HepG2 (cell line): Measurements from ENCODE around the gene TAGLN.

Source experiments
- CTCF ChIP-seq: sonication (generic); formaldehyde crosslinking; IDR thresholded peaks from 2 replicates; pipeline ENCODE4 v1.5.0; 2020; ENCODE audit warnings: mild to moderate bottlenecking, missing genetic modification reagents, moderate library complexity
- HDAC6 ChIP-seq: fragments of 200-600 bp; sonication (generic); IDR thresholded peaks from 2 replicates; pipeline ENCODE4 v1.7.0; 2017; ENCODE audit warnings: mild to moderate bottlenecking, antibody characterized with exemption, low read length, low read depth
- KLF9 ChIP-seq: IDR thresholded peaks from 2 replicates; pipeline ENCODE4 v1.6.1; 2016; ENCODE audit warnings: low read depth
- MAX ChIP-seq: IDR thresholded peaks from 2 replicates; pipeline ENCODE4 v1.6.1; 2012; ENCODE audit warnings: inconsistent platforms
- MXI1 ChIP-seq: IDR thresholded peaks from 3 replicates; pipeline ENCODE4 v1.6.1; 2012; ENCODE audit warnings: low read depth, low read length, inconsistent platforms, borderline replicate concordance
- MZF1 ChIP-seq: sonication (generic); formaldehyde crosslinking; IDR thresholded peaks from 2 replicates; pipeline ENCODE4 v1.8.1; 2023; ENCODE audit warnings: mild to moderate bottlenecking, missing genetic modification reagents, borderline replicate concordance
- PBX3 ChIP-seq: sonication (generic); formaldehyde crosslinking; IDR thresholded peaks from 2 replicates; pipeline ENCODE4 v1.8.1; 2023; ENCODE audit warnings: missing genetic modification reagents, inconsistent platforms, borderline replicate concordance
- POLR2A ChIP-seq, 2 experiments: IDR thresholded peaks; 2 replicates each; pipeline ENCODE4 v1.6.1; 2011; ENCODE audit warnings: low read depth in 2 of 2, low read length in 2 of 2, mild to moderate bottlenecking in 1 of 2, moderate library complexity in 1 of 2; ENCODE audit not compliant: insufficient read depth in 1 of 2
- SMAD3 ChIP-seq: sonication (generic); formaldehyde crosslinking; IDR thresholded peaks from 2 replicates; pipeline ENCODE4 v1.4.0; 2020; ENCODE audit warnings: missing genetic modification reagents
- ZNF354B ChIP-seq: sonication (generic); formaldehyde crosslinking; IDR thresholded peaks from 2 replicates; pipeline ENCODE4 v1.8.0; 2022; ENCODE audit warnings: mild to moderate bottlenecking, missing genetic modification reagents
- ZNF777 ChIP-seq: sonication (generic); formaldehyde crosslinking; IDR thresholded peaks from 2 replicates; pipeline ENCODE4 v1.4.0; 2020; ENCODE audit warnings: missing genetic modification reagents
- TF ChIP-seq, protein P1 (sequence below), 2 experiments: sonication (generic) in 1 of 2; formaldehyde crosslinking in 1 of 2; IDR thresholded peaks; 2 replicates each; pipeline versions ENCODE4 v1.5.1 to v1.6.1; 2011 to 2020; ENCODE audit warnings: borderline replicate concordance in 1 of 2, low read depth in 1 of 2, low read length in 1 of 2, mild to moderate bottlenecking in 1 of 2, missing genetic modification reagents in 1 of 2, moderate library complexity in 1 of 2
- TF ChIP-seq, protein P2 (sequence below): sonication (generic); formaldehyde crosslinking; IDR thresholded peaks from 2 replicates; pipeline ENCODE4 v1.5.0; 2020; ENCODE audit warnings: mild to moderate bottlenecking, missing genetic modification reagents

DNA sequence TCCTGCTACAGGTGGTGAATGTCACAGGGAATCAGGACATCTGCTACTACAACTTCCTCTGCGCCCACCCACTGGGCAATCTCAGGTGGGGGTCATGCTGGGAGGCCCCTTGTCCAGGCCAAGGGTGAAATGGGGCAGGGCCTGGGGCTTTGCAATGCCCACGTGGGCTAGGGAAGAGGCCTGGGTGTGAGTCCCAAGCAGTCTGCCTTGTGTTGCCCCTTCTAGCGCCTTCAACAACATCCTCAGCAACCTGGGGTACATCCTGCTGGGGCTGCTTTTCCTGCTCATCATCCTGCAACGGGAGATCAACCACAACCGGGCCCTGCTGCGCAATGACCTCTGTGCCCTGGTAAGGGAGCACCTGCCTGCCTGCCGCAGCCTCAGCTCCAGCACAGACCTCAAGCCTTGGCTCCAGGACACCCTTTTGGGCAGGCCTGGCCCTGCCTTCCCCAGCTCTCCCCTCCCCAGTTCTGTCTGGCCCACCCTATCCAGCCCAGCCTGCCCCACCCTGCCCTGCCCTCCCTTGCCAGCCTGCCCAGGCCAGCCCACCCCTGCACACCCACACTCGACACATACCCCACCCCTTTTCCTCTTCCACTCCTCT lies 9.1 kb upstream of the TAGLN start:
- TF ChIP-seq, protein P1, sequence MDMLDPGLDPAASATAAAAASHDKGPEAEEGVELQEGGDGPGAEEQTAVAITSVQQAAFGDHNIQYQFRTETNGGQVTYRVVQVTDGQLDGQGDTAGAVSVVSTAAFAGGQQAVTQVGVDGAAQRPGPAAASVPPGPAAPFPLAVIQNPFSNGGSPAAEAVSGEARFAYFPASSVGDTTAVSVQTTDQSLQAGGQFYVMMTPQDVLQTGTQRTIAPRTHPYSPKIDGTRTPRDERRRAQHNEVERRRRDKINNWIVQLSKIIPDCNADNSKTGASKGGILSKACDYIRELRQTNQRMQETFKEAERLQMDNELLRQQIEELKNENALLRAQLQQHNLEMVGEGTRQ (IDR thresholded peaks at IDR 0.05; ENCODE audit: low read depth, low read length) = no peak
- TF ChIP-seq, protein P1 (CRISPR knock-in tag; IDR thresholded peaks at IDR 0.05; ENCODE audit: borderline replicate concordance) = no peak
- TF ChIP-seq POLR2A (IDR thresholded peaks at IDR 0.05; ENCODE audit: insufficient read depth in 1 of 2, low read depth in 2 of 2, low read length in 2 of 2) = no peak
- TF ChIP-seq ZNF354B = no peak
- TF ChIP-seq KLF9 = no peak
- TF ChIP-seq ZNF777 (CRISPR knock-in tag) = no peak
- TF ChIP-seq, protein P2, sequence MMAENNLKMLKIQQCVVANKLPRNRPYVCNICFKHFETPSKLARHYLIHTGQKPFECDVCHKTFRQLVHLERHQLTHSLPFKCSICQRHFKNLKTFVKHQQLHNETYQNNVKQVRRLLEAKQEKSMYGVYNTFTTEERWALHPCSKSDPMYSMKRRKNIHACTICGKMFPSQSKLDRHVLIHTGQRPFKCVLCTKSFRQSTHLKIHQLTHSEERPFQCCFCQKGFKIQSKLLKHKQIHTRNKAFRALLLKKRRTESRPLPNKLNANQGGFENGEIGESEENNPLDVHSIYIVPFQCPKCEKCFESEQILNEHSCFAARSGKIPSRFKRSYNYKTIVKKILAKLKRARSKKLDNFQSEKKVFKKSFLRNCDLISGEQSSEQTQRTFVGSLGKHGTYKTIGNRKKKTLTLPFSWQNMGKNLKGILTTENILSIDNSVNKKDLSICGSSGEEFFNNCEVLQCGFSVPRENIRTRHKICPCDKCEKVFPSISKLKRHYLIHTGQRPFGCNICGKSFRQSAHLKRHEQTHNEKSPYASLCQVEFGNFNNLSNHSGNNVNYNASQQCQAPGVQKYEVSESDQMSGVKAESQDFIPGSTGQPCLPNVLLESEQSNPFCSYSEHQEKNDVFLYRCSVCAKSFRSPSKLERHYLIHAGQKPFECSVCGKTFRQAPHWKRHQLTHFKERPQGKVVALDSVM = no peak
- no peak for TF ChIP-seq PBX3 (CRISPR knock-in tag)
- no peak for TF ChIP-seq CTCF (CRISPR knock-in tag)
- no peak for TF ChIP-seq MZF1 (CRISPR knock-in tag)
- TF ChIP-seq MXI1 = no peak
- no peak for TF ChIP-seq MAX
- TF ChIP-seq SMAD3 (CRISPR knock-in tag) = no peak
- no peak for TF ChIP-seq HDAC6
